NCI-H226 (cell line): Measurements from ENCODE around the gene DNASE1L3.
"Not testable (repeated sequence)": the region's sequence is repeated elsewhere in the genome, so short reads cannot be mapped to it uniquely, and the experiment has no call there.

Source experiments
- DNase-seq: peaks from one replicate; pipeline ENCODE4 v3.0.0-alpha.2; 2015

DNASE1L3 gene

GRCh38 chr3:58210761-58211460 is at the start of gene DNASE1L3:
TSS of gene DNASE1L3 (minus strand) at chr3:58210972. CDS start at chr3:58210906, 66 bp downstream.
- no peak for DNase-seq

- peak; percentile 18 for DNase-seq
Measured at GRCh38 chr3:58260261-58260731, 49.5 kb upstream of the DNASE1L3 start.

GRCh38 chr3:58258392-58259055 is 47.8 kb upstream of the DNASE1L3 start:
- DNase-seq, result no peak

- DNase-seq, result no peak
Measured at GRCh38 chr3:58256511-58256910, 45.7 kb upstream of the DNASE1L3 start.

GRCh38 chr3:58256061-58256460 is 45.3 kb upstream of the DNASE1L3 start:
- no peak for DNase-seq

- no peak for DNase-seq
Measured at GRCh38 chr3:58254144-58254543, 43.4 kb upstream of the DNASE1L3 start.

- DNase-seq, result no peak
Measured at GRCh38 chr3:58251631-58252035, 40.9 kb upstream of the DNASE1L3 start.

GRCh38 chr3:58250093-58250707 is 39.4 kb upstream of the DNASE1L3 start:
- DNase-seq, result no peak

- no peak for DNase-seq
Measured at GRCh38 chr3:58249358-58250092, 38.8 kb upstream of the DNASE1L3 start.

GRCh38 chr3:58246148-58247047 is 35.6 kb upstream of the DNASE1L3 start:
- DNase-seq, result no peak

- DNase-seq, result no peak
Measured at GRCh38 chr3:58243976-58244585, 33.3 kb upstream of the DNASE1L3 start.

- DNase-seq, result not testable (repeated sequence)
Measured at GRCh38 chr3:58242860-58243259, 32.1 kb upstream of the DNASE1L3 start.

- no peak for DNase-seq
Measured at GRCh38 chr3:58242340-58242739, 31.6 kb upstream of the DNASE1L3 start.

- DNase-seq, result no peak
Measured at GRCh38 chr3:58241306-58242044, 30.7 kb upstream of the DNASE1L3 start.

GRCh38 chr3:58238830-58239229 is 28.1 kb upstream of the DNASE1L3 start:
- no peak for DNase-seq

GRCh38 chr3:58237941-58238681 is 27.3 kb upstream of the DNASE1L3 start:
- no peak for DNase-seq

GRCh38 chr3:58237238-58237940 is 26.6 kb upstream of the DNASE1L3 start, which contains the start of gene ABHD6:
TSS of gene ABHD6 (plus strand) at chr3:58237792. CDS start at chr3:58256587, 18,795 bp downstream.
- DNase-seq, result peak; percentile 66

GRCh38 chr3:58236527-58237237 is 25.9 kb upstream of the DNASE1L3 start:
- DNase-seq, result no peak

GRCh38 chr3:58235970-58236369 is 25.2 kb upstream of the DNASE1L3 start:
- DNase-seq, result no peak
